ENCODE measurements around the gene SAA1.

Gene SAA1

GRCh38 chr11:18253233-18253632 is 12.8 kb upstream of the SAA1 start:
- no peaks in the 10 kb centered on the region for H4K20me1 ChIP-seq (ENCODE audit: insufficient read depth, low read length)
- H3K27me3 ChIP-seq (ENCODE audit: insufficient read depth, low read length), result no peaks in the 10 kb centered on the region
- H3F3A ChIP-seq (ENCODE audit: insufficient read depth, low read length), result no peaks in the 10 kb centered on the region
- no peak for TF ChIP-seq EZH2 (IDR thresholded peaks at IDR 0.05; ENCODE audit: borderline replicate concordance, low read length)
- no peak for TF ChIP-seq CTCF (IDR thresholded peaks at IDR 0.05; ENCODE audit: low read length)
- H3K27ac ChIP-seq (ENCODE audit: low read depth, low read length, poor library complexity, severe bottlenecking), result no peak overlapping the region
- no peak overlapping the region for H3K9ac ChIP-seq (ENCODE audit: low read length)
- no peak overlapping the region for H3K4me3 ChIP-seq (ENCODE audit: low read depth, low read length, poor library complexity, severe bottlenecking)
- H3K4me1 ChIP-seq (ENCODE audit: insufficient read depth, low read length, severe bottlenecking), result no peaks in the 10 kb centered on the region
- H3K9me2 ChIP-seq (ENCODE audit: low read depth, low read length), result no peaks in the 10 kb centered on the region
- no peak overlapping the region for H3K4me2 ChIP-seq (ENCODE audit: low read length)
- H3K36me3 ChIP-seq (ENCODE audit: insufficient read depth, low read length), result no peaks in the 10 kb centered on the region
- no peak overlapping the region for H2AFZ ChIP-seq (ENCODE audit: low read length)
- no peaks in the 10 kb centered on the region for H3K79me2 ChIP-seq (ENCODE audit: insufficient read depth, low read length)
- no peaks in the 10 kb centered on the region for H3K9me3 ChIP-seq (ENCODE audit: low read length)

- Histone ChIP-seq H3K9me2 (ENCODE audit: low read depth, low read length) (no peaks in the 10 kb centered on the region), H3K27ac (ENCODE audit: low read depth, low read length, poor library complexity, severe bottlenecking) (no peak overlapping the region), H3K9ac (ENCODE audit: low read length) (no peak overlapping the region), H3K79me2 (ENCODE audit: insufficient read depth, low read length) (no peaks in the 10 kb centered on the region), H3K36me3 (ENCODE audit: insufficient read depth, low read length) (no peaks in the 10 kb centered on the region), H4K20me1 (ENCODE audit: insufficient read depth, low read length) (no peaks in the 10 kb centered on the region), H3K27me3 (ENCODE audit: insufficient read depth, low read length) (no peaks in the 10 kb centered on the region), H3F3A (ENCODE audit: insufficient read depth, low read length) (no peaks in the 10 kb centered on the region), H3K4me1 (ENCODE audit: insufficient read depth, low read length, severe bottlenecking) (no peaks in the 10 kb centered on the region), H2AFZ (ENCODE audit: low read length) (no peak overlapping the region), H3K4me3 (ENCODE audit: low read depth, low read length, poor library complexity, severe bottlenecking) (no peak overlapping the region), H3K4me2 (ENCODE audit: low read length) (no peak overlapping the region), H3K9me3 (ENCODE audit: low read length) (no peaks in the 10 kb centered on the region)
- TF ChIP-seq EZH2 (IDR thresholded peaks at IDR 0.05; ENCODE audit: borderline replicate concordance, low read length) (no peak), CTCF (IDR thresholded peaks at IDR 0.05; ENCODE audit: low read length) (no peak)
Measured at GRCh38 chr11:18253778-18254338, 12.2 kb upstream of the SAA1 start.

DNA sequence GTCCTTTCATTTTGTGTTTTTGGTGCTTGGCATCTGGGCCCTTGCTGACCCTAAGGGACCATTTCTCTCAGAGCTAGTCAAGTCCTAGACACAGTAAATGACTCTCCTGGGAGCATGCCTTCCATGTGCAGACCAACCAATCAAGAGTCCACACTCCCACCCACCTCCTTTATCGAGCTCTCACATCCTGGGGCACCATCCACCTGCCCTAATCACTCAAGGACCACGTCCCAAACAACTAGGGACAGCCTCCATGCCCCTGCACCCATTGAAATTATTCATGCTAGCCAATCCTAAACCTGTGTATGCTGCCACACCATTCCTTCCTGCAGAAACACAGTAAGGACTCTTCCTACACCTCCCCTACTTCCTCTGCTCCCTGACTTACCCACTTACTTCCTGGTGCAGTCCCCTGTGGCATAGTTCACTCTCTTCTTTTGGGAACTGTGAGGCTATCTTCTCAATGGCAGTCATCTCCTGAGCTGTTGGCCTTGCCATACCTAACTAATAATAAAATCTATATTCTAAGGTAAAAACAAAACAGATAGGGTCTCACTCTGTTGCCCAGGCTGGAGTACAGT is 11.2 kb upstream of the SAA1 start:
- no peaks in the 10 kb centered on the region for H3K9me2 ChIP-seq (ENCODE audit: low read depth, low read length)
- H3K27ac ChIP-seq (ENCODE audit: low read depth, low read length, poor library complexity, severe bottlenecking), result no peak overlapping the region
- TF ChIP-seq EZH2 (IDR thresholded peaks at IDR 0.05; ENCODE audit: borderline replicate concordance, low read length), result no peak
- no peak for TF ChIP-seq CTCF (IDR thresholded peaks at IDR 0.05; ENCODE audit: low read length)
- H3K9me3 ChIP-seq (ENCODE audit: low read length), result no peaks in the 10 kb centered on the region
- H3K4me2 ChIP-seq (ENCODE audit: low read length), result no peak overlapping the region
- H3K36me3 ChIP-seq (ENCODE audit: insufficient read depth, low read length), result no peaks in the 10 kb centered on the region
- no peak overlapping the region for H3K4me3 ChIP-seq (ENCODE audit: low read depth, low read length, poor library complexity, severe bottlenecking)
- H3K27me3 ChIP-seq (ENCODE audit: insufficient read depth, low read length), result no peaks in the 10 kb centered on the region
- H2AFZ ChIP-seq (ENCODE audit: low read length), result no peak overlapping the region
- no peaks in the 10 kb centered on the region for H4K20me1 ChIP-seq (ENCODE audit: insufficient read depth, low read length)
- H3F3A ChIP-seq (ENCODE audit: insufficient read depth, low read length), result no peaks in the 10 kb centered on the region
- H3K79me2 ChIP-seq (ENCODE audit: insufficient read depth, low read length), result no peaks in the 10 kb centered on the region
- H3K9ac ChIP-seq (ENCODE audit: low read length), result no peak overlapping the region
- H3K4me1 ChIP-seq (ENCODE audit: insufficient read depth, low read length, severe bottlenecking), result no peaks in the 10 kb centered on the region

Measured in OCI-LY1 (cell line).